RWPE2 (cell line): Measurements from ENCODE around the gene KEL.

Source experiments
- ATAC-seq: fragments of 200-7000 bp; cut with Tn5 transposase; 3 replicates; pipeline ENCODE4 v1.9.1; 2021; ENCODE audit warnings: low read depth
- DNase-seq: peaks from one replicate; pipeline ENCODE4 v3.0.0-alpha.2; 2020; ENCODE audit warnings: low spot score
- H3K27ac ChIP-seq: fragments of 450-650 bp; 2 replicates; pipeline ENCODE4 v1.5.1; 2017; ENCODE audit warnings: mild to moderate bottlenecking; ENCODE audit not compliant: poor library complexity, severe bottlenecking
- H3K27me3 ChIP-seq: fragments of 250-450 bp; sonication (Bioruptor Pico); 2 replicates; pipeline ENCODE4 v1.5.1; 2021; ENCODE audit warnings: mild to moderate bottlenecking, moderate library complexity; ENCODE audit not compliant: insufficient read depth, poor library complexity, severe bottlenecking
- H3K36me3 ChIP-seq: fragments of 250-450 bp; sonication (Bioruptor Pico); 2 replicates; pipeline ENCODE4 v1.5.1; 2020; ENCODE audit warnings: low read depth, mild to moderate bottlenecking, moderate library complexity
- H3K4me1 ChIP-seq: fragments of 250-450 bp; sonication (Bioruptor Pico); 2 replicates; pipeline ENCODE4 v1.5.1; 2021; ENCODE audit warnings: mild to moderate bottlenecking, moderate library complexity; ENCODE audit not compliant: insufficient read depth, poor library complexity, severe bottlenecking
- H3K4me3 ChIP-seq: fragments of 250-450 bp; sonication (Bioruptor Pico); 2 replicates; pipeline ENCODE4 v1.5.1; 2021; ENCODE audit warnings: mild to moderate bottlenecking, moderate library complexity; ENCODE audit not compliant: severe bottlenecking
- H3K9me3 ChIP-seq: fragments of 250-450 bp; sonication (Bioruptor Pico); 2 replicates; pipeline ENCODE4 v1.5.1; 2021; ENCODE audit warnings: mild to moderate bottlenecking, moderate library complexity; ENCODE audit not compliant: severe bottlenecking
- TF ChIP-seq, protein P1 (sequence below): fragments of 450-650 bp; IDR thresholded peaks from one replicate; pipeline ENCODE4 v1.5.1; 2017; ENCODE audit warnings: mild to moderate bottlenecking, moderate library complexity; ENCODE audit not compliant: poor library complexity, severe bottlenecking

Gene KEL

DNA sequence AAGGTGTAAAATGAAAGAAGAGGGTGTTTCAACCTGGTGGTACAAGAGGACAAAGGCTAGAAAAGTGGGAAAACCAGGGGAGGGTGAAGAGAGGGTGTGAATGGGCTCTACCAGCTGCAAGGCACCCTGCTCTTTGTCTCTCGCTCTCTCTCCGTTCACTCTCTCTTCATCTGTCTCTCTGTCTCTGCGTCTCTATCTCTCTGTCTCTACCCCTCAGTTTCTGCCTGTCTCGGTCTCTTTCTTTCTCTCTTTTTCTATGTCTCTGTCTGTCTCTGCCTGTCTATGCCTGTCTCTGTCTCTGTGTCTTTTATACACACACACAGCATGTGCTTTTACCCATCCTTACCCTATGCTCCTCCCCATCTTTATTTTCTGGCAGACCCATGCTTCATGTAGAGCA is 23.6 kb downstream of the KEL start:
- H3K27me3 ChIP-seq, result no peaks in the 10 kb centered on the region
- DNase-seq (no peak), ATAC-seq (no peak)
- H3K27ac ChIP-seq, result no peak overlapping the region
- H3K9me3 ChIP-seq, result no peaks in the 10 kb centered on the region
- no peak overlapping the region for H3K4me3 ChIP-seq
- TF ChIP-seq, protein P1, sequence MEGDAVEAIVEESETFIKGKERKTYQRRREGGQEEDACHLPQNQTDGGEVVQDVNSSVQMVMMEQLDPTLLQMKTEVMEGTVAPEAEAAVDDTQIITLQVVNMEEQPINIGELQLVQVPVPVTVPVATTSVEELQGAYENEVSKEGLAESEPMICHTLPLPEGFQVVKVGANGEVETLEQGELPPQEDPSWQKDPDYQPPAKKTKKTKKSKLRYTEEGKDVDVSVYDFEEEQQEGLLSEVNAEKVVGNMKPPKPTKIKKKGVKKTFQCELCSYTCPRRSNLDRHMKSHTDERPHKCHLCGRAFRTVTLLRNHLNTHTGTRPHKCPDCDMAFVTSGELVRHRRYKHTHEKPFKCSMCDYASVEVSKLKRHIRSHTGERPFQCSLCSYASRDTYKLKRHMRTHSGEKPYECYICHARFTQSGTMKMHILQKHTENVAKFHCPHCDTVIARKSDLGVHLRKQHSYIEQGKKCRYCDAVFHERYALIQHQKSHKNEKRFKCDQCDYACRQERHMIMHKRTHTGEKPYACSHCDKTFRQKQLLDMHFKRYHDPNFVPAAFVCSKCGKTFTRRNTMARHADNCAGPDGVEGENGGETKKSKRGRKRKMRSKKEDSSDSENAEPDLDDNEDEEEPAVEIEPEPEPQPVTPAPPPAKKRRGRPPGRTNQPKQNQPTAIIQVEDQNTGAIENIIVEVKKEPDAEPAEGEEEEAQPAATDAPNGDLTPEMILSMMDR, result no peak
- no peaks in the 10 kb centered on the region for H3K4me1 ChIP-seq
- H3K36me3 ChIP-seq, result no peaks in the 10 kb centered on the region

DNA sequence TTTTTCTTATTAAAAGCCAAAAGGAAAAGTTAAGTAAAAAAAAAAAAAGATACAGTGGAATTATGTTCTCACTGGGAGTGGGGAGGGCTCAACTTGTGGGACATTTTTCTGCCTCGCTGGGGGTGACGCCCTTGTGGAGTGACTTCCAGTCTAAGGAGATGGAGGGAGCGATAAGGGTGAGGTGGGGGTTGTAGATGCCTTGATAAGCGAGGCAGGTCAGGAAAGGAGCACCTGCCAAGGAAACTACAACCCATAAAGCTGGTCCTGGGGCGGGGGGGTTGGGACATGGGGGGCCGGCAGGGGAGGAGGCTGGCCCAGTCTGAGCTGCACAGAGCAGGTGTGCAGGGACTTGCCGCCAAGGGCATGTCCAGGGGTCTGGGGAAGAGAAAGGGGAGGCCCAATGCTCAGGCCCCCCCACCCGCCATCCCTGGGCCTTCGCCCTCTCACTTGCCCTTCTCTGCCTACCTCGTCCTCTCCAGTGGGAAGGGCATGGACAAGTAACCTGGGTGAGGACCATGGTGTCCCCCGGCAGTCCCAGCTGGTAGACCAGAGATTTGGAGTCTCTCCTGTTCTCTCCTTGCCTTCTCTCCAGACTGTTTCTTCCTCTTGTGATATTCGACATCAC is 26.1 kb downstream of the KEL start:
- no peak overlapping the region for H3K4me3 ChIP-seq
- DNase-seq (no peak), ATAC-seq (no peak)
- TF ChIP-seq, protein P1, result no peak
- no peaks in the 10 kb centered on the region for H3K27me3 ChIP-seq
- H3K9me3 ChIP-seq, result no peaks in the 10 kb centered on the region
- H3K4me1 ChIP-seq, result no peaks in the 10 kb centered on the region
- H3K27ac ChIP-seq, result no peak overlapping the region
- H3K36me3 ChIP-seq, result no peaks in the 10 kb centered on the region

DNA sequence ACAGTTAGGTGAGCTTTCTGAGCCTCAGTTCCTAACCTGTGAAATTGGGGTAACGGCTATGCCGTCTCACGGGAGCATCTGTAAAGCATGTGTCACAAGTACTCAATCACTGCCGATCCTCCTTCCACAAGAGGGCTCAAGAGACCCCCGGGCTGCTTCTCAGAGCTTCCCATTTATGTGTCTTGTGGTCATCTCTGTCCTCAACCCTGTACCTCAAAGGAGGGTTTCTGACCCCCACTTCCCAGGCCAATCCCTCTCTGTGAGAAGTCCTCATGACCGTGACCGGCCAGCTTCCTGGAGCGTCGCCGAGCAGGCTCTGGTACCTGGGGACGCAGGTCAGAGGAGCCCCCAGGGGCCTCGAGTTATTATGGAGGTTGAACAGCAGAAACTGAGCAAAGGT is 28.1 kb downstream of the KEL start:
- H3K4me3 ChIP-seq, result no peak overlapping the region
- no peak overlapping the region for H3K27ac ChIP-seq
- H3K4me1 ChIP-seq, result no peaks in the 10 kb centered on the region
- no peaks in the 10 kb centered on the region for H3K27me3 ChIP-seq
- no peaks in the 10 kb centered on the region for H3K36me3 ChIP-seq
- DNase-seq, result no peak
- no peak for ATAC-seq
- TF ChIP-seq, protein P1, result no peak
- H3K9me3 ChIP-seq, result no peaks in the 10 kb centered on the region

GRCh38 chr7:142933624-142934023 is 28.5 kb downstream of the KEL start, which contains the start of gene TRPV5:
Gene TRPV5, minus strand, starts transcription at chr7:142933746. Its CDS starts 287 bp downstream, at chr7:142933459.
- Histone ChIP-seq H3K4me1 (no peaks in the 10 kb centered on the region), H3K9me3 (no peaks in the 10 kb centered on the region), H3K36me3 (no peaks in the 10 kb centered on the region), H3K27ac (no peak within 1 kb of the TSS), H3K27me3 (no peaks in the 10 kb centered on the region), H3K4me3 (no peak within 1 kb of the TSS)
- ATAC-seq, result no peak
- DNase-seq, result no peak
- TF ChIP-seq, protein P1, result no peak

GRCh38 chr7:142933092-142933475 is 29.1 kb downstream of the KEL start:
- no peaks in the 10 kb centered on the region for H3K4me1 ChIP-seq

More at GRCh38 chr7:142933092-142933475, 29.1 kb downstream of the KEL start:
- H3K9me3 ChIP-seq, result no peaks in the 10 kb centered on the region
- H3K27me3 ChIP-seq, result no peaks in the 10 kb centered on the region
- H3K36me3 ChIP-seq, result no peaks in the 10 kb centered on the region
- TF ChIP-seq, protein P1, result no peak
- no peak for DNase-seq
- no peak overlapping the region for H3K4me3 ChIP-seq
- H3K27ac ChIP-seq, result no peak overlapping the region
- no peak for ATAC-seq
